CD1c-positive myeloid dendritic cell (primary cell): ENCODE data around the gene CD274.
A peak's percentile ranks its signal among the peaks of the same experiment; 100 is the strongest.

Source experiments
- DNase-seq: peaks from one replicate; pipeline ENCODE4 v3.0.0-alpha.2; 2016; ENCODE audit errors: extremely low spot score

The CD274 gene

GRCh38 chr9:5499889-5500398 lies 49.6 kb downstream of the CD274 start:
- no peak for DNase-seq

- no peak for DNase-seq
Measured at GRCh38 chr9:5500441-5501235, 50.3 kb downstream of the CD274 start.

- no peak for DNase-seq
Measured at GRCh38 chr9:5502553-5502952, 52.2 kb downstream of the CD274 start.

- DNase-seq: no peak
Measured at GRCh38 chr9:5509573-5509972, 59.2 kb downstream of the CD274 start.

- DNase-seq: peak; percentile 87
Measured at GRCh38 chr9:5510360-5510931, 60.1 kb downstream of the CD274 start, which contains the start of gene PDCD1LG2. Gene PDCD1LG2, plus strand, starts transcription at chr9:5510531. Its CDS starts 12,016 bp downstream, at chr9:5522547.

GRCh38 chr9:5510989-5511388 lies 60.6 kb downstream of the CD274 start:
- no peak for DNase-seq

- no peak for DNase-seq
Measured at GRCh38 chr9:5511476-5511875, 61.1 kb downstream of the CD274 start.

- no peak for DNase-seq
Measured at GRCh38 chr9:5511935-5512580, 61.7 kb downstream of the CD274 start.

GRCh38 chr9:5512658-5513452 lies 62.5 kb downstream of the CD274 start:
- peak; percentile 34 for DNase-seq

- DNase-seq: peak; percentile 39
Measured at GRCh38 chr9:5513966-5514616, 63.7 kb downstream of the CD274 start.

- no peak for DNase-seq
Measured at GRCh38 chr9:5514617-5515260, 64.4 kb downstream of the CD274 start.

GRCh38 chr9:5515261-5515650 lies 64.9 kb downstream of the CD274 start:
- no peak for DNase-seq

- DNase-seq: no peak
Measured at GRCh38 chr9:5516453-5517220, 66.3 kb downstream of the CD274 start.

- DNase-seq: peak; percentile 33
Measured at GRCh38 chr9:5518171-5518936, 68.0 kb downstream of the CD274 start.

- no peak for DNase-seq
Measured at GRCh38 chr9:5518937-5519319, 68.6 kb downstream of the CD274 start.
